OCI-LY3 (cell line): ENCODE data around the gene CCDC154.

Experiments
- H2AFZ ChIP-seq: fragments of 200-600, 300-600 bp; shearing (Covaris generic); 2 replicates; pipeline ENCODE4 v1.6.0; 2014; ENCODE audit warnings: antibody characterized with exemption, low read depth, low read length
- H3K27ac ChIP-seq: fragments of 200-600, 300-600 bp; sonication (generic); 2 replicates; pipeline ENCODE4 v1.5.1; 2014; ENCODE audit warnings: mild to moderate bottlenecking, low read length, moderate library complexity, mixed read lengths
- H3K27me3 ChIP-seq: fragments of 200-600, 300-600 bp; sonication (generic); 2 replicates; pipeline ENCODE4 v1.6.1; 2014; ENCODE audit warnings: low read depth, low read length, mixed read lengths
- H3K36me3 ChIP-seq: fragments of 200-600, 300-600 bp; sonication (generic); replicated peaks from 2 replicates; pipeline ENCODE3; 2014; ENCODE audit warnings: low read depth, low read length, mixed read lengths
- H3K4me1 ChIP-seq: fragments of 300-600, 200-600 bp; sonication (generic); 2 replicates; pipeline ENCODE4 v1.6.1; 2014; ENCODE audit warnings: low read length, mixed read lengths
- H3K4me2 ChIP-seq: fragments of 200-600, 300-600 bp; sonication (generic); 2 replicates; pipeline ENCODE4 v1.6.1; 2014; ENCODE audit warnings: low read length, mixed read lengths
- H3K4me3 ChIP-seq: fragments of 300-600, 200-600 bp; sonication (generic); 2 replicates; pipeline ENCODE4 v1.5.1; 2014; ENCODE audit warnings: antibody characterized with exemption, mild to moderate bottlenecking, low read length, moderate library complexity
- H3K79me2 ChIP-seq: fragments of 300-600, 200-600 bp; shearing (Covaris generic); 2 replicates; pipeline ENCODE4 v1.6.1; 2014; ENCODE audit warnings: mild to moderate bottlenecking, low read length, mixed read lengths
- H3K9ac ChIP-seq: fragments of 300-600, 200-600 bp; shearing (Covaris generic); 2 replicates; pipeline ENCODE4 v1.6.0; 2014; ENCODE audit warnings: mild to moderate bottlenecking, low read length, moderate library complexity
- H3K9me3 ChIP-seq: fragments of 200-600, 300-600 bp; shearing (Covaris generic); 2 replicates; pipeline ENCODE4 v1.6.1; 2014; ENCODE audit warnings: low read length, mixed read lengths; ENCODE audit not compliant: insufficient read depth
- H4K20me1 ChIP-seq: fragments of 200-600, 300-600 bp; sonication (generic); 2 replicates; pipeline ENCODE4 v1.6.1; 2016; ENCODE audit warnings: low read length, mixed read lengths; ENCODE audit not compliant: insufficient read depth
- EZH2phosphoT487 ChIP-seq: fragments of 200-600 bp; shearing (Covaris generic); IDR thresholded peaks from 2 replicates; pipeline ENCODE4 v1.6.1; 2018; ENCODE audit warnings: antibody characterized with exemption, mixed run types, low read depth
- TF ChIP-seq, protein P1 (sequence below): fragments of 200-600, 300-600 bp; sonication (generic); IDR thresholded peaks from 2 replicates; pipeline ENCODE4 v1.5.1; 2014; ENCODE audit warnings: antibody characterized with exemption, low read length, low read depth

CCDC154 gene

GRCh38 chr16:1439058-1439698 lies 5.2 kb downstream of the CCDC154 start:
- Histone ChIP-seq H3K9ac (no peak overlapping the region), H3K36me3 (no peaks in the 10 kb centered on the region), H3K4me2 (no peak overlapping the region), H3K4me1 (no peaks in the 10 kb centered on the region), H3K79me2 (no peaks in the 10 kb centered on the region), H2AFZ (no peak overlapping the region), H4K20me1 (no peaks in the 10 kb centered on the region), H3K9me3 (no peaks in the 10 kb centered on the region), H3K27ac (no peak overlapping the region), H3K27me3 (no peaks in the 10 kb centered on the region), H3K4me3 (no peak overlapping the region)
- TF ChIP-seq, protein P1, sequence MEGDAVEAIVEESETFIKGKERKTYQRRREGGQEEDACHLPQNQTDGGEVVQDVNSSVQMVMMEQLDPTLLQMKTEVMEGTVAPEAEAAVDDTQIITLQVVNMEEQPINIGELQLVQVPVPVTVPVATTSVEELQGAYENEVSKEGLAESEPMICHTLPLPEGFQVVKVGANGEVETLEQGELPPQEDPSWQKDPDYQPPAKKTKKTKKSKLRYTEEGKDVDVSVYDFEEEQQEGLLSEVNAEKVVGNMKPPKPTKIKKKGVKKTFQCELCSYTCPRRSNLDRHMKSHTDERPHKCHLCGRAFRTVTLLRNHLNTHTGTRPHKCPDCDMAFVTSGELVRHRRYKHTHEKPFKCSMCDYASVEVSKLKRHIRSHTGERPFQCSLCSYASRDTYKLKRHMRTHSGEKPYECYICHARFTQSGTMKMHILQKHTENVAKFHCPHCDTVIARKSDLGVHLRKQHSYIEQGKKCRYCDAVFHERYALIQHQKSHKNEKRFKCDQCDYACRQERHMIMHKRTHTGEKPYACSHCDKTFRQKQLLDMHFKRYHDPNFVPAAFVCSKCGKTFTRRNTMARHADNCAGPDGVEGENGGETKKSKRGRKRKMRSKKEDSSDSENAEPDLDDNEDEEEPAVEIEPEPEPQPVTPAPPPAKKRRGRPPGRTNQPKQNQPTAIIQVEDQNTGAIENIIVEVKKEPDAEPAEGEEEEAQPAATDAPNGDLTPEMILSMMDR = no peak
- TF ChIP-seq EZH2phosphoT487 = no peak

GRCh38 chr16:1438229-1439057 lies 5.9 kb downstream of the CCDC154 start:
- no peaks in the 10 kb centered on the region for H3K27me3 ChIP-seq
- H2AFZ ChIP-seq = no peak overlapping the region
- no peak for TF ChIP-seq EZH2phosphoT487
- TF ChIP-seq, protein P1 = no peak
- no peaks in the 10 kb centered on the region for H3K9me3 ChIP-seq
- H4K20me1 ChIP-seq = no peaks in the 10 kb centered on the region
- no peaks in the 10 kb centered on the region for H3K36me3 ChIP-seq
- no peak overlapping the region for H3K4me3 ChIP-seq
- H3K4me2 ChIP-seq = no peak overlapping the region
- H3K79me2 ChIP-seq = no peaks in the 10 kb centered on the region
- no peaks in the 10 kb centered on the region for H3K4me1 ChIP-seq
- no peak overlapping the region for H3K27ac ChIP-seq
- H3K9ac ChIP-seq = no peak overlapping the region

- Histone ChIP-seq H3K4me1 (no peaks in the 10 kb centered on the region), H3K9ac (no peak overlapping the region), H3K9me3 (no peaks in the 10 kb centered on the region), H4K20me1 (no peaks in the 10 kb centered on the region), H3K27ac (no peak overlapping the region), H3K79me2 (no peaks in the 10 kb centered on the region), H2AFZ (no peak overlapping the region), H3K27me3 (no peaks in the 10 kb centered on the region), H3K36me3 (no peaks in the 10 kb centered on the region), H3K4me2 (no peak overlapping the region), H3K4me3 (no peak overlapping the region)
- TF ChIP-seq, protein P1 = no peak
- TF ChIP-seq EZH2phosphoT487 = no peak
Measured at GRCh38 chr16:1437606-1438005, 6.8 kb downstream of the CCDC154 start.

- H3K79me2 ChIP-seq = no peaks in the 10 kb centered on the region
- no peaks in the 10 kb centered on the region for H3K4me1 ChIP-seq
- no peak overlapping the region for H3K27ac ChIP-seq
- no peak for TF ChIP-seq EZH2phosphoT487
- no peak overlapping the region for H3K9ac ChIP-seq
- H3K9me3 ChIP-seq = no peaks in the 10 kb centered on the region
- no peaks in the 10 kb centered on the region for H3K27me3 ChIP-seq
- no peaks in the 10 kb centered on the region for H4K20me1 ChIP-seq
- no peaks in the 10 kb centered on the region for H3K36me3 ChIP-seq
- H2AFZ ChIP-seq = no peak overlapping the region
- H3K4me2 ChIP-seq = no peak overlapping the region
- H3K4me3 ChIP-seq = no peak overlapping the region
Measured at GRCh38 chr16:1436731-1437355, 7.5 kb downstream of the CCDC154 start.
